HG02571 (cell line): ENCODE data around the gene ESRRG.

Experiments used
- ATAC-seq: cut with Tn5 transposase; IDR thresholded peaks from one replicate; pipeline ENCODE4 v1.9.1; 2021; ENCODE audit warnings: mild to moderate bottlenecking, moderate library complexity; ENCODE audit not compliant: unreplicated experiment

The ESRRG gene

DNA sequence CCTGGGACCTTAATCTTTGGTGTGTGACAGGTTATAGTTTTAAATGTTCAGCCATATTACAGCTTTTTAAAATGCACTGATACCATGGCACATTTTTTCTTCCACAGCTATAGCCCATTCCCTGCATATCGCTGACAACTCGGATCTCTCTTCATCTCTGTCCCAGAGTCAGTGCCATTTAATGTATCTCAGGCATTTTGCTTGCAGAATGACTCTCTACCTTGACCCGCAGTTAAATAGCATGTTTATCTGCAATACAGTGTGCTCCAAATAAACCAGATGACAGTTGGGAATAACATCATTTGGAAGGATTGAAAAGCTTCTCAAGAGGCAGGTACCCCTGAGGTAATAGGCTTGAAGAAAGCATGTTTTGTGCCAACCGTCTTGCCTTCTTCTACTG, 200.2 kb downstream of the ESRRG start:
- no peak for ATAC-seq

- ATAC-seq, result no peak
Measured at GRCh38 chr1:216521477-216521876, 201.8 kb downstream of the ESRRG start.

DNA sequence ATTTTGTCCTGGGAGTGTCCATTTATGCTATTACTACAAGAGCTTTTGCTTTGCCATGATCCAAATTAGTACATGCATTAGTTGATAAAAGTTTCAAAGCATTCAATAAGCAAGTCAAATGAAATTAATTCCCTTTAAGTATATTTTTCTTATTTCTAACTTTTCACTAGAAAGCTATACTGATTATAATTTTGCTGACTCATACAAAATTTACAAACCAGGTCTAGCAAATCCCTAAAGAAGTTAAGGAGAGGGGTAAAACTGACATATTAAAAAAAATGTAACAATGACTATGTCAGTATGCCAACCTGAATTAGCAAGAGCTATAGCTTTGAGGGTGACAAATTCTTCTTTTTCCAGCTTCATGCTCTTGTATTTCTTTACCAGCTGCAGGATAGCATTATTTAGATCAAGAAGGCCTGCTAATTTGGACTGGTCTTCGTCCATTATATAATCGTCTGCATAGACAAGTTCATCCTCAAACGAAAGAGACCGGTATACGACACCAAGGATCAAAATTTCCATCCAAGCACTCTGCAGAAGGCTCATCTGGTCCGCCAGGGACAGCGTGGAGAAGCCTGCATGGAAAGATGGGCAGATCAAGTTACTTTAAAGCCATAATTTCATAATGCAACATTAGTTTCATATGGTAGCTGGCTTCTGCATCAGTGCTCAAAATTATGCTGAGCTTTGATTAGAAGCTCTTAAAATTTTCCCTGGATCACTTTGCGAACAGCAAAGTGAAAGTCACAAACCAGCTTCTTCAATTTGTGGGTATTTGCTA, 204.2 kb downstream of the ESRRG start:
- no peak for ATAC-seq

GRCh38 chr1:216502528-216503162, 220.6 kb downstream of the ESRRG start:
- ATAC-seq, result no peak

DNA sequence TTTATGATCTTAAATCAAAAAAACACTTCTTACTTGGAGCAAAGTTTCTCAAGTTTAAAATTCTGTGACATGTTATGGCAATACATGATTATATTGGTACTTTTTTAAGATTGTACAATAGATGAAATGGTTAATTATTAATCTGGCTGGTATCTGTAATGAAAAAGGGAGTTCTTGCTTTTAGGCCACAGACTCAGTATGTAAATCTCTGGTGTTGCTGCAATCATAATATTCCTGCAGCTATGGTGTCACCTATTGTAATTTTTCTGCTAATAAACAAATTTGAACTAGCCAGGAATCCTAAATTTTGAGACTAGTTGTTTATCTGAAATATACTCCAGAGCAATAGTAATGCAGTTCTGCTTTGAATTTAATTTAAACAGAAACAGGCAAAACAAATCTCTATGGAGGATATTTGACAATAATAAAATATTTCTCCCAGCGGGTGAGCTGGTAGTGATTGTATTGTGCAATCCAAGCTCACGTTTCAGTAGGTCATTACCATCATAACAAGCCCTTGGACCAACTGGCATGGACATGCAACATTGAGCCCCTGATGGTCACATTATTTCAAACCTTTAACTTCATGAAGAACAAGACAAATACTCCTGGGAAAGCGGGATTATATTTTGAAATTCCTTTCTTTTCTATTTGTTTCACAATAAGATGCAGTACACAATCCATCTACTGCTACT, 222.8 kb downstream of the ESRRG start:
- ATAC-seq, result no peak

GRCh38 chr1:216499581-216500272, 223.5 kb downstream of the ESRRG start:
- ATAC-seq, result no peak

DNA sequence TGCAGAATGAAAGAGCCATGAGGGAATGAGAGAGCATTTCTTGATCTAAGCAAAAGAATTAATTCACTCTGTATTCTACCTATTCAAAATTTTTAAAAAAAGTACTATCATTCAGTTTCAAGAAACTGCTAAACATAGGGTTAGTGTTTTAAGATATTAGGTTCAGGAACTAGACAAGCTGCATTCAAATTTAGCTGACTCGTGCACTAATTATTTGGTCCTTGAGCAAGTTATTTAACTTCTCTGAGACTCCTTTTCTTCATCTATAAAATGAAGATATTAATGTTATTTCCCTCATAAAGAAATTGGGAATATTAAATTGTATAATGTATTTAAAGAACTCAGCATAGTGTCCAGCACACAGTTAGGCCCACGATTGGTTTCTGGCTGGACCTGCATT, 225.0 kb downstream of the ESRRG start:
- no peak for ATAC-seq

DNA sequence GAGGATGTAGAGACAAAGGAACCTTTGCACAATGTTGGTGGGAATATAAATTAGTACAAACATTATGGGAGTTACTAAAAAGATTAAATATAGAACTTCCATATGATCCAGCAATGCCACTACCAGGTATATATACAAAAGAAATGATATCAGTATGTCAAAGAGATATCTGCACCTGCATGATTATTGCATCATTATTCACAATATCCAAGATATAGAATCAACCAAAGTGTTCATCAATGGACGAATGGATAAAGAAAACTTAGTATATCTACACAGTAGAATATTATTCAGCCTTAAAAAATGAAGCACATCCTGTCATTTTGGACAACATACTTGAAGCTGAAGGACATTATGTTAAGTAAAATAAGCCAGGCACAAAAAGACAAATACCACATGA, 238.2 kb downstream of the ESRRG start:
- ATAC-seq, result no peak

DNA sequence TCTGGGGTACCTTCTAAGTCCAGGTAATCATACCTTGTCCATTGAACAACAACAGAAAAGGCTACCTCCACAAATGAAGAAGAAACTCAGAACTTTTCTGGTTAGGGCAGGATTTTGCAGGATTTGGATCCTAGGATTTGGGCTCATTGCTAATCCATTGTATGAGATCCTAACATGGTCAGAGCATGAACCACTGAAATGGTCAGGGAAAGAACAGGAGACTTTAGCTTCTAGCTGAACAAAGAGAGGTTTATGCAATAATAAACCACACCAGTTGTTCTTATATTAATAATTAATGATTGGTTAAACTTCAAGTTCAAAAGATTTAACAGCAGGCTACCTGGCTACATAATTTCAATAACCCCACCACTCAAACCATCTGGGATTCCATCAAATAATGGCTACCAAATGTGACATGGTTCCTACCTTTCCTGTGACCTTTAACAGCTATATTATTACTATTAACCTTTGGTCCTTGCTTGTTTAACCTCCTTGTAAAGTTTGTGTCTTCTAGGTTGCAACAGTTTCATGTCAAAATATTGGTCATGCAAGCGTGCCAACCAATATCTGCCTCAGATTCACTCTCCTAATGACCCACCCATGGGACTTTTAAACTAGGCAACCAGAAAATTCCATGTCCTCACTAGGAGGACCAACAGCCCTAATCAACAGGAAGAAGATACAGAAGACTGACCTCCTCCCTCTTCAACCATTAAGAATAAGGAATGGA, 239.4 kb downstream of the ESRRG start:
- ATAC-seq, result no peak

- no peak for ATAC-seq
Measured at GRCh38 chr1:216482620-216483019, 240.6 kb downstream of the ESRRG start.

DNA sequence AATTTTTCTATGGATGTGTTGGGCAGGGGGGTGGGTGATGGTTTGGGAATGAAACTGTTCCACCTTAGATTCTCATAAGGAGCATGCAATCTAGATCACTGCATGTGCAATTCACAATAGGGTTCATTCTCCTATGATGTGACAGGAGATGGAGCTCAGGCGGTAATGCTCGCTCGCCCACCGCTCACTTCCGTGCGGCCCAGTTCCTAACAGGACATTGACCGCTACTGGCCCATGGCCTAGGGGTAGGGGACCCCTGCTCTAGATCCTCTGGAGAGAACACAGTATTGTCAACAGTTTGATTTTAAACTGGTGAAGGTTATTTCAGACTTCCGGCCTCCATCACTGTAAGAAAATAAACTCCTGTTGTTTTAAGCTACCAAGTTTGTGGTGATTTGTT, 245.0 kb downstream of the ESRRG start:
- no peak for ATAC-seq

- no peak for ATAC-seq
Measured at GRCh38 chr1:216476341-216476740, 246.9 kb downstream of the ESRRG start.

DNA sequence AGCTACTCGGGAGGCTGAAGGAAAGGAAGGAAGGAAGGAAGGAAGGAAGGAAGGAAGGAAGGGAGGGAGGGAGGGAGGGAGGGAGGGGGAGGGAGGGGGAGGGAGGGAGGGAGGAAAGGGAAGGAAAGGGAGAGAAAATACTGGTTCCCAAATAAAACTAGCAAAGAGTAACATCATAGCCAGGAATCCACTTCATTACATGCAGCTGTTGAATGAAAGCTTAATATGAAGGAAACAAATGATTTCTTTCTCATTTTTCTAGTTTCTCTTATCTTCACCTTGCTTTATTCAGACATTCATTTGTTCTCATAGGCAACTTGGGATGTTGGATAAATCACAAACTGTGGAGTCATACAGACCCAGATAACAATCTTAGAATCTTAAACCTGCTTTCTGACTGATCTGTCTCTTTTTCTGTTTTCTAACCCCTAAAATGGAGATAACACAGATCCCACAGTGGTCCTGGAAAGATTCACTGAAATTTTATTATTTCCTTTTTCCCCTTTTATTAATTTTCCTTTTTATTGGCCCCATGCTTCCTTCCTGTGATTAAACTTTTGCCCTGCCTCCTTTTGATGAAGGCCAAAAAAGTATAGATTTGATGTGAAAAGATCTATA, 247.5 kb downstream of the ESRRG start:
- no peak for ATAC-seq

DNA sequence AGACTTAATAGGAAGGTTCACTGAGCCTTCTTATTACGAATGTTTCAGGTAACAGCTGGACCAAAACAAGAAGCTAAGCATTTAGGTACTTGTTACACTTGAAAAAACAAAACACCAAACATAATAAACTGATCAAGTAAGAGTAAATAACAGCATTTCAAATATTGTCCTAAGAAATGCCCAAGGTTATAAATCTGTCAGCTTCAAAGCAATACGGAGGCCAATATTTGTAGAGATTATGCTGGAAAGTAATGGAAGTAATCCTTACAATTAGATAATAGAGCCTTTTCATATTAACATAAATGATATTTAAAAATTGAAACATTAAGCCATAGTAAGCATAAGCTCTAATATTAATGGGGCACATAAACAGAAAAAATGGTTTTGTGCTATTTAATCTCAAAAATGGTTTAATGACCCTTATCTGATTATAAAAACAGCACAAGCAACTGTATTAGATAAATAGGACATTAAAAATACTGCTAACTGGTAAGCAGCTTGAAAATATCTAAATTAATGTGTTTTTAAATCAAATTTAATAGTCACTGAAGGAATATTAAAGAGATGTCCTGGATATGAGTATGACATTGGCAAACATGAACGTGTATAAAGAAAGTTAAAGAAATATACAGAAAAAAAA, 256.9 kb downstream of the ESRRG start:
- ATAC-seq, result no peak

GRCh38 chr1:216464489-216464888, 258.7 kb downstream of the ESRRG start:
- no peak for ATAC-seq

DNA sequence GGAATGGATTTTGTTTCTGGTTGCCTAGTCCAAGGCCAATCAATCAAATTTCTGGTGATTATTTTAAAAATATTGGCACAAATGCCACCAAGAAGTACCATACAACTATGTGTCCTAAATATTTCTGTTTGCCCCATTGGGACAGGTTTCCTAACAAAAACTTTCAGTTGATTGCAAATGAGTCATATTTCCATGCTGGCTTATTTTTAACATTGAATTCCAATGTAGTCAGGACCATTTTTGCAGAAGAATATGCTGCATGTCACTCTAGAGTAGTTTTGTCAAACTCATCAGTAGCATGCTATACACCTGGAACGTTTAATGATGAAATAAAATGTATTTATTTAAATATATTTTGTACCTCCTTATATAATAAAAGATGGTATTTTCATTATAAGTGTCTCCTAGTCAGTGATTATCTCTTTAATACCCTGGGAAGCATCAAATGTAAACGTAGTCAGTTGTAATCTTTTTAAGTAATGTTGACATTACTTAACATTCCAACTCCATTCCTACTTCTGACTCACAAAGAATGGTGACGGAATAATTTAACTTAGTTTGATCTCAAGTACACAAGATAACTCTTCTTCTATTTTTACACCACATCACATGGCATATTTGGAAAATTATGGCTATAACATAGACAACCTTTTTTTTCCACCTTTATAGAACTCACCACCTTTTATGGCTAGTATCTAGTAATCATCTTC, 261.0 kb downstream of the ESRRG start:
- ATAC-seq, result no peak

GRCh38 chr1:216461466-216461865, 261.8 kb downstream of the ESRRG start:
- no peak for ATAC-seq

DNA sequence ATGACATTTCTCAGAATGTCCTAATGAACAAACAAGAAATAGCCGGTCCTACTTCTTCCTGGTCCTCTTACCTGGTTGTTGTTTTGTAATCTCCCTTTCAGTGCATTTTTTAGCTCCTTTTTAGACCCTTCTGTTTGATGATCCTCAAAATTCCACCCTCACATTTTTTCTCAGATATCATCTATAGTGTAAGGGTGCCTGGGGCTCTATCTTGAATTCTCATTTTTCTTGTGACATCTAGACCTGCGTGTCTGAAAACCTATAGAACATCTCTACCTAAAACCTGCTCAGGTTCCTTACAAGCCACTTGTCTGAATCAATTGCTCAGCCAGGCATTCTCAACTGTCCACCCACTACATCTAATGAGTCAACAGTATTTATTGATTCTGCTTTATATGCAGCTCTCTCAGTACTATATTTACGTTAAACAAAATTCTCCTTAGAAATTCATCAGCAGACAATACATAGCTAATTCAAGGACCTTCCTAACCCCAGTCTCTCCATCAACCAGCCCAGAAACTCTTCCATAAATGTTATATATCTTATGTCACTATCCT, 263.5 kb downstream of the ESRRG start:
- no peak for ATAC-seq

DNA sequence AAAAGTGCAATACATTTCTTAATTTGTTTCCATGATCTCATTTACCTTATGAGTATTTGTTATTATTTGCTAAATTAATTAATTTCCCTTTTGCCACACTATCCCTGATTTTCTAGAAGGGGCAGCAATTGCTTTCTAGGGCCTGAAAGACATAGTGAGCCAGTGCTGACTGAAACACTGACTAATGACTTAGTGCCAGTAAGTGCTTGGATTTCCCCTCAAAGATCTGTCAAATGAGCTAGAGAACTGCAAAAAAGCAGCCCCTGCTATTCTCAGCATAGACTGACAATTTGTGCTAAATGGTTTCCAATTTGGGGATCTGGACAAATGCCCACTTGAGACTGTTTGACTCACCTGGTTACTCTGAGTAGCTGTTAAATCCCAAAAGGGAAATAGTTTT, 264.4 kb downstream of the ESRRG start:
- ATAC-seq, result no peak
